ENCODE data around the gene OR11A1.

Gene OR11A1

GRCh38 chr6:29456971-29457370 lies at the start of gene OR11A1, which contains the start of gene OR2H1:
OR11A1 (minus strand) TSS chr6:29457071; CDS start chr6:29427641, 29,430 bp downstream.
OR2H1 (plus strand) TSS chr6:29457155; CDS start chr6:29461770, 4,615 bp downstream.
- DNase-seq = no peak

GRCh38 chr6:29506446-29507067 lies 49.7 kb upstream of the OR11A1 start:
- no peak for DNase-seq

GRCh38 chr6:29505808-29506207 lies 48.9 kb upstream of the OR11A1 start:
- no peak for DNase-seq

- no peak for DNase-seq
Measured at GRCh38 chr6:29504961-29505360, 48.1 kb upstream of the OR11A1 start.

- no peak for DNase-seq
Measured at GRCh38 chr6:29502597-29502996, 45.7 kb upstream of the OR11A1 start.

- DNase-seq = no peak
Measured at GRCh38 chr6:29502181-29502580, 45.3 kb upstream of the OR11A1 start.

- DNase-seq = no peak
Measured at GRCh38 chr6:29501106-29501505, 44.2 kb upstream of the OR11A1 start.

GRCh38 chr6:29500594-29500993 lies 43.7 kb upstream of the OR11A1 start:
- DNase-seq = no peak

GRCh38 chr6:29499704-29500103 lies 42.8 kb upstream of the OR11A1 start:
- no peak for DNase-seq

GRCh38 chr6:29496961-29497360 lies 40.1 kb upstream of the OR11A1 start:
- DNase-seq = no peak

GRCh38 chr6:29495571-29495970 lies 38.7 kb upstream of the OR11A1 start:
- no peak for DNase-seq

GRCh38 chr6:29494131-29494530 lies 37.3 kb upstream of the OR11A1 start:
- no peak for DNase-seq

GRCh38 chr6:29493261-29493660 lies 36.4 kb upstream of the OR11A1 start:
- no peak for DNase-seq

- no peak for DNase-seq
Measured at GRCh38 chr6:29491574-29491973, 34.7 kb upstream of the OR11A1 start.

GRCh38 chr6:29490552-29490951 lies 33.7 kb upstream of the OR11A1 start:
- no peak for DNase-seq

- no peak for DNase-seq
Measured at GRCh38 chr6:29490055-29490454, 33.2 kb upstream of the OR11A1 start.

GRCh38 chr6:29489286-29489685 lies 32.4 kb upstream of the OR11A1 start:
- DNase-seq = no peak

- DNase-seq = no peak
Measured at GRCh38 chr6:29488874-29489273, 32.0 kb upstream of the OR11A1 start.

- no peak for DNase-seq
Measured at GRCh38 chr6:29487660-29488059, 30.8 kb upstream of the OR11A1 start, which contains the start of gene MAS1L. MAS1L (minus strand) TSS chr6:29487956; CDS start chr6:29487902, 54 bp downstream.

GRCh38 chr6:29487131-29487530 lies 30.3 kb upstream of the OR11A1 start:
- DNase-seq = no peak

GRCh38 chr6:29486577-29486976 lies 29.7 kb upstream of the OR11A1 start:
- no peak for DNase-seq

- DNase-seq = no peak
Measured at GRCh38 chr6:29483735-29484134, 26.9 kb upstream of the OR11A1 start.

GRCh38 chr6:29483186-29483585 lies 26.3 kb upstream of the OR11A1 start:
- DNase-seq = no peak

- DNase-seq = no peak
Measured at GRCh38 chr6:29479560-29479959, 22.7 kb upstream of the OR11A1 start.

- no peak for DNase-seq
Measured at GRCh38 chr6:29478740-29479139, 21.9 kb upstream of the OR11A1 start.

Measured in CD4-positive, alpha-beta T cell treated with Interleukin-17A for 1 hour (primary cell).